Measurements from ENCODE around the gene OR4X2. TPM values are rescaled to one million over a fixed set of nuclear protein-coding genes. Genes with fewer than 3 reads are reported as not detected.

OR4X2 gene
- total RNA-seq, 1 donor from 2014 or later: not detected

DNA sequence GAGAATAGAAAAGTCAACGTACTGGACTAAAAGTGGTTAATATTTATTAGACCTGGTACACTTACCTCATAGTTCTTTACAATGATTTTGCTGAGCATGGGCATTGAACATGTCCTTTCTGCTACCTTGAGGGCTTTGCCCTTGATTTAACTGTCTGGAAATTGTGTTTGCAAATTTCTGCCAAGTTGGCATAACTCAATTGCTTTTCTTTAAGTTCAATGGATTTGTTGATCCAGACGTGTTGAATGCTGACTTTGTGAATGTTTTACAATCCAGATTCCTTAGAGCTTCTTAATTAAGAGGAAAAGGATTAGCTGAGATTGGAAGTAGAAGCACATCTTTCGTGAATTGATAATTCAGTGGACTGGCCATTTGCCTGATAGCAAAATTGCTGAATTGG lies 7.2 kb upstream of the OR4X2 start:
- intact Hi-C loops (cut with DNase I): no loop called here
- no peak overlapping the region for H3K27ac ChIP-seq
- H3K36me3 ChIP-seq: no peaks in the 10 kb centered on the region
- DNase-seq (ENCODE audit: low spot score in 2 of 2): no peak
- H3K4me1 ChIP-seq: no peaks in the 10 kb centered on the region
- H3K9me3 ChIP-seq: no peaks in the 10 kb centered on the region
- H3K4me3 ChIP-seq: no peak overlapping the region
- no peaks in the 10 kb centered on the region for H3K27me3 ChIP-seq
- TF ChIP-seq, protein P1, sequence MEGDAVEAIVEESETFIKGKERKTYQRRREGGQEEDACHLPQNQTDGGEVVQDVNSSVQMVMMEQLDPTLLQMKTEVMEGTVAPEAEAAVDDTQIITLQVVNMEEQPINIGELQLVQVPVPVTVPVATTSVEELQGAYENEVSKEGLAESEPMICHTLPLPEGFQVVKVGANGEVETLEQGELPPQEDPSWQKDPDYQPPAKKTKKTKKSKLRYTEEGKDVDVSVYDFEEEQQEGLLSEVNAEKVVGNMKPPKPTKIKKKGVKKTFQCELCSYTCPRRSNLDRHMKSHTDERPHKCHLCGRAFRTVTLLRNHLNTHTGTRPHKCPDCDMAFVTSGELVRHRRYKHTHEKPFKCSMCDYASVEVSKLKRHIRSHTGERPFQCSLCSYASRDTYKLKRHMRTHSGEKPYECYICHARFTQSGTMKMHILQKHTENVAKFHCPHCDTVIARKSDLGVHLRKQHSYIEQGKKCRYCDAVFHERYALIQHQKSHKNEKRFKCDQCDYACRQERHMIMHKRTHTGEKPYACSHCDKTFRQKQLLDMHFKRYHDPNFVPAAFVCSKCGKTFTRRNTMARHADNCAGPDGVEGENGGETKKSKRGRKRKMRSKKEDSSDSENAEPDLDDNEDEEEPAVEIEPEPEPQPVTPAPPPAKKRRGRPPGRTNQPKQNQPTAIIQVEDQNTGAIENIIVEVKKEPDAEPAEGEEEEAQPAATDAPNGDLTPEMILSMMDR (IDR thresholded peaks at IDR 0.05): no peak

DNA sequence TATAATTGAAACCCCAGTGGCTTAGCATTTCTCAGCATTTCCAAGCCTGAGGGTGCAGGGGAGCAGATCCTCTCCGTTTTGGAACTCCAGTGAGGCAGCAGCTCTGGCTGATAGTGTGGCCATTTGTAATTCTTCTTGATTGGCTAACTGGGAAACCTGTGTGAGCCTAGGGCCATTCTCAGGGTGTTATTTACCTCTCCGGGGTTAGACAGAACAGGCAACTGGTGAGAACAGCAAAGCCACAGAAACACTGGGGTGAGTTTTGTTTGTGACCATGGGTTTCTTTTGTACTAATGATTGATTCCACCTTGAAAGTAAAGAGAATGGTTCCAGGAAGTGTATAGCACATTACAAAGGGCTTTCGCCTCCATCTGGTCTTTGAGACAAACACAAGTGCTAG lies 2.4 kb upstream of the OR4X2 start:
- no peaks in the 10 kb centered on the region for H3K36me3 ChIP-seq
- intact Hi-C loops (cut with DNase I): no loop called here
- TF ChIP-seq, protein P1 (IDR thresholded peaks at IDR 0.05): no peak

DNA sequence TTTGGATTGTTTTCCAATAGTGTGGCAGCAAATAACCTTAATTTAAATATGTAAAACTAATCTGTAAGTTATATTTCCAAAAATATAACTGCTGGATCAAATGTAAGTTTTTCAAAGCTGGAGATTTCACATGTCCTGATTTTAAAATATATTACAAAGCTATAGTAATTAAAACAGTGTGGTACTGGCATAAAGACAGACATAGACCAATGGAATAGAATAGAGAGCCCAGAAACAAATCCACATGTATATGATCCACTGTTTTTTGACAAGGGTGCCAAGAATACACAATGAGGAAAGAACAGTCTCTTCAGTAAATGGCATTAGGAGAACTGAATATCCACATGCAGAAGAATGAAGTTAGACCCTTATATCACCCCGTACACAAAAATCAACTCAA lies 4.0 kb downstream of the OR4X2 start:
- TF ChIP-seq, protein P1 (IDR thresholded peaks at IDR 0.05): no peak
- intact Hi-C loops (cut with DNase I): no loop called here
- H3K9me3 ChIP-seq: peaks cover 0 to 14% of the 10 kb centered on the region in 2 donors
- no peak overlapping the region for H3K4me3 ChIP-seq
- no peaks in the 10 kb centered on the region for H3K27me3 ChIP-seq
- H3K27ac ChIP-seq: no peak overlapping the region
- no peak for DNase-seq (ENCODE audit: low spot score in 2 of 2)
- H3K4me1 ChIP-seq: no peaks in the 10 kb centered on the region
- no peaks in the 10 kb centered on the region for H3K36me3 ChIP-seq

More for the DNA sequence above, 2.4 kb upstream of the OR4X2 start:
- Histone ChIP-seq H3K27me3 (no peaks in the 10 kb centered on the region), H3K4me1 (no peaks in the 10 kb centered on the region), H3K9me3 (no peaks in the 10 kb centered on the region), H3K4me3 (no peak overlapping the region), H3K27ac (no peak overlapping the region)
- DNase-seq (ENCODE audit: low spot score in 2 of 2): no peak

DNA sequence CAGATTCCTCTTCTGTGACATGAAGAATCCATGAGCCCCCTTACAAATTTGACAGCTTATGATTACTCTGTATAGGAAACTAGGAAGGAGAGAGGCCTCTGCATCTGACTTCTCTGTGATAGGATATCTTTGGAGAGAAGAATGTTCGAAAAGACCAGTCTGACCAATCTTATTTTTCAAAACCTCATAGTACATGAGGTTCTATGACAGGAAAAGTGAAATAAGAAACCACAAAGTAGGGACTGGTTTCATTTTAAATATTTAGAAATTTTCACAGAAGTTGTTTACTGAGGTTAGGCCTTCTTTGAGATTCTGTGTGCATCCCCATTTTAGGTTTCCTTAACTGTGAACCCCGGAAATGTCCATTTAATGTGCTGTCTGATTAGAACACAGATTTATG lies 16.7 kb downstream of the OR4X2 start:
- Histone ChIP-seq H3K9me3 (no peaks in the 10 kb centered on the region), H3K27ac (no peak overlapping the region), H3K4me1 (no peaks in the 10 kb centered on the region), H3K4me3 (no peak overlapping the region), H3K27me3 (no peaks in the 10 kb centered on the region), H3K36me3 (no peaks in the 10 kb centered on the region)
- intact Hi-C loops (cut with DNase I): no loop called here
- TF ChIP-seq, protein P1 (IDR thresholded peaks at IDR 0.05): no peak
- no peak for DNase-seq (ENCODE audit: low spot score in 2 of 2)

DNA sequence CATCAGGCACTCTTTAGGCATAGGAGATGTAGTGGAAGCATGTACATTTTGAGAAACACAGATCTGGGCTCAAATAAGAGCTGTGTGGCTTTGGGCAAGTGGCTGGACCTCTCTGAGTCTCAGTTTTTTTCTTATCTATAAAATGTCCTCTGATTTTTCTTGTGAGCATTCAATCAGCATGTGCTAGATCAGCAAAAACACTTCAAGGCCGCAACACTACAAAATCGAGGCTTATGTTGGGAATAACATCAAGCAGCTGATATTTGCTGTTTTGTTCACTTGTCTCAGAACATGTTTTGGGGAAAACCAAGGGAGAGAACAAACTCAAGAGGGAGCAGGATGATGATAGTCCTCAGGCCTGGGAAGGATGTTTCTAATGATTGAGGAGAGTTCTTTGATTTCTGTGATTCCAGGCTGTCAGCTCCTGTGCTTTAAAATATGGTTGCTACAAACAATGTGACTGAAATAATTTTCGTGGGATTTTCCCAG lies 18.6 kb downstream of the OR4X2 start, which contains the start of gene OR4X1:
OR4X1 (plus strand) TSS at position 439 of the 489 bp plus-strand sequence; CDS start at position 439, 0 bp downstream.
- no peaks in the 10 kb centered on the region for H3K36me3 ChIP-seq
- intact Hi-C loops (cut with DNase I): no loop called here
- H3K27me3 ChIP-seq: no peaks in the 10 kb centered on the region
- no peaks in the 10 kb centered on the region for H3K9me3 ChIP-seq
- no peaks in the 10 kb centered on the region for H3K4me1 ChIP-seq
- TF ChIP-seq, protein P1 (IDR thresholded peaks at IDR 0.05): no peak
- DNase-seq (ENCODE audit: low spot score in 2 of 2): no peak
- H3K27ac ChIP-seq: no peak within 1 kb of the TSS
- H3K4me3 ChIP-seq: no peak within 1 kb of the TSS

DNA sequence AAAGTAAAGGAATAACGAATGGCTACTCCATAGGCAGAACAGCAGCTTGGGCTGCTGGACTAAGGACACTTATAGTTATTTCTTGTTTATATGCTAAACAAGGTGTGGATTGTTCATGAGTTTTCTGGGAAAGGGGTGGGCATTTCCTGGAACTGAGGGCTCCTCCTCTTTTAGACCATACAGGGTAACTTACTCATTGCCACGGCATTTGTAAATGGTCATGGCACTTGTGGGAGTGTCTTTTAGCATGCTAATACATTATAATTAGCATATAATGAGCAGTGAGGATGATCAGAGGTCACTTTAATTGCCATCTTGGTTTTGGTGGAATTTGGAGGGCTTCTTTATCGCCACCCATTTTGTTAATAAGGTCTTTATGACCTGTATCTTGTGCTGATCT lies 25.7 kb downstream of the OR4X2 start:
- intact Hi-C loops (cut with DNase I): no loop called here
- no peak for DNase-seq (ENCODE audit: low spot score in 2 of 2)
- H3K9me3 ChIP-seq: no peaks in the 10 kb centered on the region
- no peak overlapping the region for H3K4me3 ChIP-seq
- no peaks in the 10 kb centered on the region for H3K27me3 ChIP-seq
- H3K27ac ChIP-seq: no peak overlapping the region
- TF ChIP-seq, protein P1 (IDR thresholded peaks at IDR 0.05): no peak
- no peaks in the 10 kb centered on the region for H3K4me1 ChIP-seq
- no peaks in the 10 kb centered on the region for H3K36me3 ChIP-seq
